Cardiac atrium fibroblast (primary cell): Measurements from ENCODE around the gene EPC2. TPM values are rescaled to one million over a fixed set of nuclear protein-coding genes. Genes with fewer than 3 reads are reported as not detected.

Experiments
- total RNA-seq: library from RNA; depleted of rRNA; stranded (reverse); fragments of >200 nt; gene quantifications from 2 replicates; pipeline ENCODE4 v1.2.3, GENCODE V29; 2015

EPC2 gene
- total RNA-seq: 7.4 and 11.5 TPM in 2 replicates

DNA sequence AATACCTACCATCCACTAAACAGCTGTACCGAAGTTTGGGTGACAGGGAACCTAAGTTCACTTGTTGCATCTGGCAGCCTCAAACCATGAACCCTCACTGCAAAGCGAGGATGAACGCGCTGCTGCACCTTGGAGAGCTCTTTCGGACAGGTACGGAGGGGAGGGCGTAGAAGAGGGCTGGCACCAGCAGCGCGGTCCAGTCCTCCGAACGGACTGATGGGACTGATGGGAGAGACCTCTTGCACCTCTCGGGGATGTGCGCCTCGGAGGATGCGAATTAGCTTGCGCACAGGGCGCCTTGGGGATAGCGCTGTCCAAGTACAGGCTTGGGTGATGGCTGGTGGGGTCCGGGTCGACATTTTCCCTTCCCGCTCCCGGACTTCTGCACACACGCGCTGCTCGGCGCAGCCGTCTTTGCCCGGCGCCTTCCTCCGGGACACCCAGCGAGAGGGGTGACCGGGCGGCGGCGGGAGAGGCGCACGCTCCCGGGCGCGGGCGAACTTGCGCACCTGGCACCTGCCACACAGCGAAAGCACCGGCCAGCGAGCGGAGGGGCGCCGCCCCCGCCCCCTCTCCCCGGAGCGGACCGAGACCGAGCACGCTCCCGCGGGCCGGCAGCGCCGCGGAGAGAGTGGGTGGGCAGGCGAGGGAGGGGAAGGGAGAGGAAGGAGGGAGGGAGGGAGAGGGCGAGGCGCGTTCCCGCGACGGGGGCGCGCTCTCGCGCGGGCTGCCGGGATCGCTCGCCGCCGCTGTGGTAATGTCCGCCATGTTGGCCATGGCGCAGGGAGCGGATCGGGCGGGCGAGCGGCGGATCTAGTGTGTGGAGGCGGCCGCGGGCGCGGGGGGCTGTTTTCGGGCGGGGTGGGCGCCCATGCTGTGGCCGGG is at the start of gene EPC2:
Gene EPC2 (plus strand): TSS at position 754 of the 885 bp plus-strand sequence. CDS start 267 bp downstream, outside the sequence.

Other genes starting within 250 kb of the EPC2 start
- gene KIF5C, start 230.5 kb downstream of the EPC2 start, total RNA-seq: 0.16 TPM in 1 of 2 replicates, not detected in the other